HG03175 (cell line): ENCODE results near the gene NRN1L.
"Not testable (repeated sequence)": the region's sequence is repeated elsewhere in the genome, so short reads cannot be mapped to it uniquely, and the experiment has no call there.

Experiments used
- ATAC-seq: cut with Tn5 transposase; IDR thresholded peaks from one replicate; pipeline ENCODE4 v1.9.1; 2021; ENCODE audit warnings: mild to moderate bottlenecking, moderate library complexity; ENCODE audit not compliant: unreplicated experiment

The NRN1L gene

DNA sequence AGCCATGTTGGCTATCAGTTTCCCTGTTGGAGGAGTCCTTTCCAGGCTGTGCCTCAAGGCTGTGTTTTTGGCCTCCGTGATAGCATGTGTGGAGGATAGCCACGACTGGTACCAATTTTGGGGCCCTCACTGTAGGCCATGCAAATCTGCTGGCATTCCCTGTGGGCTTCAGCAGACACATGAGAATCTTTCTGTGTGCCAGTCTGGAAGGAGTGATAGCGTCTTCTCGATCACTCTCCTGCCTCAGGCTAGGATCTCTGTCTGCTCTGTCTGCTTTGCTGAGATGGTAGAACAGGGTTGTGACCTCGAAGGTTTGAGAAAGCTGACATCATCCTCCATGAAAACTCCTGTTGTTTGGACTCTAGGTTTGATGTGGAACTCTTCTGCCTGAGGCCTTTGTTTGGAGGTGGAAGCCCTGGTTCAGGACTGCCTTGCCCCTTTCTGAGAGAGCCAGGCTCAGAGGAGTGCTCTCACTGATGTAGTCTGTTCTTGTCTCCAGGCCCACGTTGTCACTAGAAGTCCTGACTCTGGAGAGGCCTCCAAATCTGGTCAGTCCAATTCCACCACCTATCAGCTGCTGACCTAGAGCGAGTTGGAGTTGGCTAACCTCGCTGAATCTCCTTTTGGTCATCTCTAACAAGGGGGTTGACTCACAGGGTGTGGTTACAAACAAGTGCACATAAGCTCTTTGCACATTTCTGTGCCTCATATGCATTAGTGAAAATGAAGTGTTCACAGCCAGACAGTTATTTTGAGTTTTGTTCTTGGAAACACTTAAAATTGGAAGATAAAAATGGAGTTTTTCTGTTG, 23.9 kb upstream of the NRN1L start:
- no peak for ATAC-seq

DNA sequence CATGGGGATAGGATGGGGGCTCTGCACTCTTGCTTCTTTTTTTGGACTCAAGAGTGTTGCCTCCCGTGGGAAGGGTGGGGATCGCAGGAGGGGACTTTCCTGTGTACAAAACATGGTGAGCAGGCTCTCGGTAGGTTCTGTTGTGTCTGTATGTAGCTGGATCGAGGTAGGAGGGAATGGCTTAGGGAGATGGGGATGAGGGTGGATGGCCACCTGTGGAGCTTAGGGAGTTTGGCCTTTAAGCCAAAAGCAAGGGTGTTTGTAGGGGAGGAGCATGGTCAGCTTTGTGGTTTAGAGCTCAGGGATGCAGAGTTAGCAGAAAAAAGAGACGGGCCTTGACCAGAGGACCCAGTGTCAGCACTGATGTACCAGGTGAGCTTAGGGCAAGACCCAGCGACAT, 22.8 kb upstream of the NRN1L start:
- no peak for ATAC-seq

DNA sequence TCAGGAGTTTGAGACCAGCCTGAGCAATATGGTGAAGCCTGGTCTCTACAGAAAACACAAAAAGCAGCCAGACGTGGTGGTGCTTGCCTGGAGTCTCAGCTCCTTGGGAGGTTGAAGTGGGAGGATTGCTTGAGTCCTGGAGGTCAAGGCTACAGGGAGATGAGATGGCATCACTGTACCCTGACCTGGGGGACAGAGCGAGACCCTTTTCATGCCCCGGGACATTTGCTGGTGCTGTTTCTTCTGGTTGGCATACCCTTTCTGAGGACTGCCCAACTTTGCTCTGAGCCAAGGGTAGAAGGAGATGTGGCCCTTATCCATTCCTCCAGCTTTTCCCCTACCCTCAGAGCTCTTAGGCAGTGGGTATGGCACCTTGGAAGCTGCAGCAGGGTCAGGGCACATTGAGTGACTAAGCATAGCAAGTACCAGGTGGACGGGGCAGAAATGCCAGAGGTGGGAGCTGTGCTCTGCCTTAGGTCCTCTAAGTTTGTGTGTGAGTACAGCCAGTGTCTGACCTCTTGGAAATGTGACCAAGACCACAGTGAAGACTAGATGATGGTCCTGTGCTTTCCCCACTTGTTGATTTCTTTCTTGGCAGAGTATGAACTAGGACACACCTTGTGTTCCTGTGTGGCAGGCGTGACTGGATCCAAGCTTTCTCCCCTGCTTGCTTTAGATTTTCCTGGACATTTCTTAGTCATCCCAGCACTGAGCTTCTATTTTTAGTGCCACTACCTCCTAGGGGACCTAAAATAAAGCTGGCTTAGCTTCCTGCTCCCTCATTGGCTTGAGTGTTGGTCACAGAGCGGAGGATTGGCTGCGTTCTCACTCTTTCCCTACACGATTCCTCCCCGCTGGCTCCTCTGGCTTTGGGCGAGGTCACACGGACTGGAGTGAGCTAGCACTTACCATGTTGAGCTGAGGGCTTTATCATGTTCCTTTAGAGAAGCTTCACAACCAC, 21.8 kb upstream of the NRN1L start:
- no peak for ATAC-seq

- not testable (repeated sequence) for ATAC-seq
Observed at GRCh38 chr16:67864044-67864443, 20.6 kb upstream of the NRN1L start.

DNA sequence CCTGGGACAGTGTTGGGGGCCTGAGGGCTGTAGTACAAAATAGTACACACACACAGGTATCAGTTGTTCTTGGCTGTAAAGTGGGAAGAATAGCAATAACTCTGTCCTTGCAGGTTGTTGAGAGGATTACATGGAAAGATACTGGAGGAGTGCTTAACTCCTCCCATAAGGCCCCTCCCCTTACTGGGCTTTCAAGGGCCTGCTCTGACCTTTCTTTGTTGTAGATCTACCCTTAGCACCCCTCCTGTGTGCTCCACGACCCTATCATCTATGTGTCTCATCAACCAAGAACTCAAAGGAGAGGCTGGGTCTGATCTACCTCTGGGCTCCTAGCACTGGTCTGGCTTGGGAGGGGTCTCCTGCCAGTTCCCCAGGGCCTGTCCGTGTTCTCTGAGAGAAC, 20.1 kb upstream of the NRN1L start:
- no peak for ATAC-seq

DNA sequence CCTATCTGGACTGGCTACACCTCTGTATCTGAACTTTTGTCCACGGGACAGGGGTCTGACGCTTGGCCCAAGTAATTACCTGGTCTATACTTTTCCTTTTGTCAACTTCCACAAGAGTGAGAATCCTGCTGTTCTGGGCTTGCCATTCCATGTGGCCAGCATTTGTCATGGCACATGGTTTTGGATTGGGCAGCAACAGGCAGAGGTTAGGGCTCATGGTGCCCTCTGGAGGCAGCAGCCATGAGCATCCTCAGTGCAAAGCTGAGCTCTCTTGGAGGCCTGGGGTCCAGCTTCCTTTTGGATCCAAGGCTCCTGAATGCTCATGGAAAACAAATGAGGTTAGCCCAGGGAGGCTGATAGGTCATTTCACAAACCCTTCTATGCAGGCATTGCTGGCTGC, 19.4 kb upstream of the NRN1L start:
- no peak for ATAC-seq

DNA sequence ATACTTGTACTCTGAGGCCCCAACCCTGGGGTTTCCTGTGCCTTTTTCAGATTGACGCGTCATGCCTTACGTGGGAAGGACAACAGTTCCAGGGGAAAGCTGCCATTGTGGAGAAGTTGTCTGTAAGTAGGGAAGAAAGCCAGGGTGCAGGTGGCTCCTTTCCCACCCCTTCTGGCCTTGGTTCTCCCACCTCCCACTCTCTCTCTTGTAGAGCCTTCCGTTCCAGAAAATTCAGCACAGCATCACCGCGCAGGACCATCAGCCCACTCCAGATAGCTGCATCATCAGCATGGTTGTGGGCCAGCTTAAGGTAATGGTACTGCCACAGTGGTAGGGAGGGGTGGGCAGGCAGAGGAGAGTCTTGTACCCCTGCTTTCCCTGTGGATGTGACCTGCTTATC, 16.4 kb upstream of the NRN1L start:
- ATAC-seq: no peak

- no peak for ATAC-seq
Observed at GRCh38 chr16:67869653-67870052, 15.0 kb upstream of the NRN1L start.

GRCh38 chr16:67871256-67871655, 13.4 kb upstream of the NRN1L start:
- no peak for ATAC-seq

DNA sequence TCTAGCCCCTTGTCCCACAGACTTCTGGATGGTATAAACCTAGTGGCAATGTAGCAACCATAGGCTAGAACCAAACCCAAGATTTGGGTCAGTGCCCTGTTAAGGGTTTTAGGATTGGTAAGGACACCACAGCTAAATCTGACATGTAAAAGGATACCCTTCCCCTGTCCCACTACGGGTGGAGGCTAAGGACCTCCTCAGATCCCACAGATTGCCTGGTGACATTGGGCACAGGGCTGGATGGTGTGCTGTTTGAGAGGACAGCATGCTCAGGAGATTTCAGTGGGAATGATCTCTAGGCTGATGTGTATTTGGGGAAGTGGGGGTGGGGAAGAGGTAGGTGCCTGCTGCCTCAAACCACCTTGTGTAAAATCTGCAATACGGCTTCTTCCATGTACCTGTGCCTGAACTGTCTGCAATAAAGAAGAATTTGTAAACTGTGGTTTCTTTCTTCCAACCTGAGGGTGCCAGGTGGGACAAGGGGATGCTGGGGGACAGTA, 12.5 kb upstream of the NRN1L start:
- no peak for ATAC-seq

GRCh38 chr16:67872631-67873434, 11.9 kb upstream of the NRN1L start, which contains the start of gene EDC4:
Gene EDC4 (plus strand): TSS chr16:67873052. CDS start chr16:67873262, 210 bp downstream.
- ATAC-seq: peak; percentile 77

DNA sequence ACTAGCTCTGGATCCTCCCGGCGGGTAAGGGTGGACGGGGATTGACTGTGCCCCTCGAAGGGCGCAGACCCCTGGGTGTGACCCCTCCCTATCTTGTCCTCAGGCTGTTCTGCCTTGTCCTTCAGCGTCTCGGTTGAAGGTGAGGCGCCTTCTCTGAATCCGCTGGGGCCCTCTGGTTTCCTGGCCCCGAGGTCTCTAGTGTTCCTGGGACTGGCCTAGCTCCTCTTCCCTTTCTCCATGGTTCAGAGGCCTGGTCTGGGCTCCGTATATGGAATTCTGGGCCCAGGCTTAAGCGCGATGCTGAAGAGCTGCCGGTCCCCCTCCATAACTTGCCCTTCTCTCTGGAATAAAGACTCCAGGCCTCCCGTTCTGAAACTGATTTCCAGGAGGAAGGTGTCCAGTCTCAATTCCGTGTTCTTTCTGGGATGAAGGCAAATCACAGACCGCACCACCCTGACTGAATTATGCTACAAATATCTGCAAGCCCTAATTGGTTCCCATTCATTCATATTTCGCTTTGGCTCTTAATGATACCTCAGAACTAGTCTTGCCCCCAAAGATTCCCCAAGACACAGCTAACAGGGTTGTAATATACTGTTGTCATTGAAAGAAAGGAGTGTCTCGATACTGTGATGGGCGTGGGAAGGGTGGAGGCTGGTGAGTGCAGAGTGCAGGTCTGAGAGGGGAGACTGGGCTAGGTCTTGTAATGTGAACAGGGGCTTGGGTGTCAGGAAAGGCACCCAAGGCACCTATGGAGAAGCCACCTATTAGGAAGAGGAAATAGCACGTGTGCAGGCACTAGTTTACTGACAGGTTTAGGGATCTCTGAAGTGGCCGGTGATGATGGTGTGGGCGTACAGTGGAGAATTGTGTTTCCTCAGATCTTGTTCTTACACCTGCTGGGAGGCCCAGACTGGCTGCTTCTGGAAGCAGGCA, 11.0 kb upstream of the NRN1L start:
- ATAC-seq: peak; percentile 8

- ATAC-seq: no peak
Observed at GRCh38 chr16:67874372-67874771, 10.3 kb upstream of the NRN1L start.

GRCh38 chr16:67877064-67877463, 7.6 kb upstream of the NRN1L start:
- ATAC-seq: no peak

- no peak for ATAC-seq
Observed at GRCh38 chr16:67878232-67878631, 6.5 kb upstream of the NRN1L start.

- ATAC-seq: no peak
Observed at GRCh38 chr16:67878846-67879245, 5.8 kb upstream of the NRN1L start.

DNA sequence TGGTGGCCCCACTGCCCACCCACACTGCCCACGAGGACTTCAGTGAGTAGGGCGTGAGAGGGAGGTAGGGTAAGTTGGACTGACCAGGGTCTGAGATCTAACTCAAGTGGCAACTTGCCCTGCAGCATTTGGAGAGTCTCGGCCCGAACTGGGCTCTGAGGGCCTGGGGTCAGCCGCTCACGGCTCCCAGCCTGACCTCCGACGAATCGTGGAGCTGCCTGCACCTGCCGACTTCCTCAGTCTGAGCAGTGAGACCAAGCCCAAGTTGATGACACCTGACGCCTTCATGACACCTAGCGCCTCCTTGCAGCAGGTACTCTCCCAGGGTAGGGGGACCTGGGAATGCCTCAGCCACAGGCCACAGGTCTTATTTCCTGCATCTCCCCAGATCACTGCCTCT, 5.2 kb upstream of the NRN1L start:
- ATAC-seq: no peak

- ATAC-seq: no peak
Observed at GRCh38 chr16:67879936-67880335, 4.7 kb upstream of the NRN1L start.

DNA sequence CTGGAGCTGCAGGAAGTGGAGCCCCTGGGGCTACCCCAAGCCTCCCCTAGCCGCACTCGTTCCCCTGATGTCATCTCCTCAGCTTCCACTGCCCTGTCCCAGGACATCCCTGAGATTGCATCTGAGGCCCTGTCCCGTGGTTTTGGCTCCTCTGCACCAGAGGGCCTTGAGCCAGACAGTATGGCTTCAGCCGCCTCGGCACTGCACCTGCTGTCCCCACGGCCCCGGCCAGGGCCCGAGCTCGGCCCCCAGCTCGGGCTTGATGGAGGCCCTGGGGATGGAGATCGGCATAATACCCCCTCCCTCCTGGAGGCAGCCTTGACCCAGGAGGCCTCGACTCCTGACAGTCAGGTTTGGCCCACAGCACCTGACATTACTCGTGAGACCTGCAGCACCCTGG, 4.1 kb upstream of the NRN1L start:
- ATAC-seq: no peak
